ENCODE results near the gene FAAP20. TPM values are rescaled to one million over a fixed set of nuclear protein-coding genes. Genes with fewer than 3 reads are reported as not detected.

FAAP20 gene
- total and polyA plus RNA-seq, 2 of the 8 experiments (the other 6 are each of a cell fraction or from before 2014, with no cell fraction given), result 58.4 to 99.8 TPM

DNA sequence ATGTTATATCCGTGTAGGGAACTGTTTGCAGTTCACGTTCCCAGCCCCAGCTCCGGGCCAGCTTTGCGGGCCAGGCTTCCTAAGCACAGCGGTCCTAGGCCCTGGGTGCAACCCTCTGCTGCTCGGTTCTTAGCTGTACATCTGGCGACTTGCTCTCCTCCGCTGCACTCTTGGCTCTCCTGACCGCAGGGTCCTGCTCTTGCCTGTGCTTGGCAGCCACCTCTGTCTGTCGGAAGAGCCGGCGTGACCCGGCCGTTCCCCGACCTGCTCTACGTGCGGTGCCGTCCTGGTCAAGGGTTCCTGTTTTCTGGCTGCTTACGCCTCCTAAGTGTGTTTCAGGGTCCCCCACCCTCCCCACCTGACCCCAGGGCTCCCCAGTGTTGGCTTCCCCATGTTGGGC, 36.7 kb downstream of the FAAP20 start (continued):
- TF ChIP-seq JUN (IDR thresholded peaks at IDR 0.05; ENCODE audit: low read depth, low read length), result no peak

Measured in H1 (cell line).